ENCODE data around the gene GMDS. TPM values are rescaled to one million over a fixed set of nuclear protein-coding genes. Genes with fewer than 3 reads are reported as not detected.

GMDS gene
- total and polyA plus RNA-seq, 2 donors (not counting 1 experiment from before 2014, with no cell fraction given) = 11.5 to 16.4 TPM

DNA sequence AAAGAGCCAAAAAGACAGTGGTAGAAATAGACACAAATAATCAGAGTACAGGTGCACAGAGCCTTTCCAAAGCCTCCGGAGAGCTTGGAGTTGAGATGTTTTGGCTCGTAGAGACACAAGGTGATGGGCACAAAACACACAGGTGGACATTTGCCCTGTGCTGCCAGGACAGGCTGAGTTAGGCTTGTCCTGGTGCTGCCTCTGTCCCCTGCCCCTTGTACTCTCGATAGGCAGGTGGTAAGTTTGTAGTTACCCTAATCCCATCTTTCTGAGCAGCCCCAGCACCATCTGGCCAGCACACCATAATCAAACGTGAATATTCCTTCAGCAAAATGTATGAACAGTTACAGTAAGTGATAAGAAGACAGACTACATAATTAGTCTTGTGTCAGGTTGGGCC is 540.2 kb downstream of the GMDS start:
- Mint-ChIP-seq H3K4me3 (no peak overlapping the region), H3K9me3 (ENCODE audit: insufficient read depth) (no peaks in the 10 kb centered on the region)
- no peaks in the 10 kb centered on the region for H3K79me2 ChIP-seq (ENCODE audit: control insufficient read depth, insufficient read depth, low read length)

DNA sequence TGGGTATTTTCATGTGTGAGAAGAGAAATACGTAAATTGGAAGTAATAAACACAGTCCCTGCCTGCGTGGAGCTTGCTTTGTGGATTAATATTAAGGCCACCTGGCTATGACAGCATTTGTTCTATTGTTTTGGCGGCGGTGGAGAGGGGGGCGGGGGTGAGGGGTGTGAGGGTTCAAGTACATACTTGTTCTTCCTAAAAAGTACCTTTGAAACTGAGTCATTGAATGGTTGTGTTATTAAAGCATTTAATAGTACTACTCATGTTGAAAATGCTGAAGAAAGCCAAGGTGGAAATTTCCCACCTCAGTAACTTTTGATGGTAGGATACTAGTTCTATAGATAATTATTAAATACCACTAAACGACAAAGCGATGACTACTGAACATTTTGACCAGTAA is 540.7 kb downstream of the GMDS start:
- CTCF ChIA-PET = no interaction called here
- H3K27ac ChIP-seq (ENCODE audit: low read length in 2 of 2) = no peak overlapping the region
- H3K9me3 Mint-ChIP-seq (ENCODE audit: insufficient read depth) = no peaks in the 10 kb centered on the region
- WGBS (ENCODE audit: insufficient coverage) = 52% methylated on average over 2 of the region's 7 CpGs
- TF ChIP-seq EZH2 (IDR thresholded peaks at IDR 0.05; ENCODE audit: borderline replicate concordance, insufficient read depth, low read depth, low read length, poor library complexity, severe bottlenecking) = no peak
- TF ChIP-seq, protein P1, sequence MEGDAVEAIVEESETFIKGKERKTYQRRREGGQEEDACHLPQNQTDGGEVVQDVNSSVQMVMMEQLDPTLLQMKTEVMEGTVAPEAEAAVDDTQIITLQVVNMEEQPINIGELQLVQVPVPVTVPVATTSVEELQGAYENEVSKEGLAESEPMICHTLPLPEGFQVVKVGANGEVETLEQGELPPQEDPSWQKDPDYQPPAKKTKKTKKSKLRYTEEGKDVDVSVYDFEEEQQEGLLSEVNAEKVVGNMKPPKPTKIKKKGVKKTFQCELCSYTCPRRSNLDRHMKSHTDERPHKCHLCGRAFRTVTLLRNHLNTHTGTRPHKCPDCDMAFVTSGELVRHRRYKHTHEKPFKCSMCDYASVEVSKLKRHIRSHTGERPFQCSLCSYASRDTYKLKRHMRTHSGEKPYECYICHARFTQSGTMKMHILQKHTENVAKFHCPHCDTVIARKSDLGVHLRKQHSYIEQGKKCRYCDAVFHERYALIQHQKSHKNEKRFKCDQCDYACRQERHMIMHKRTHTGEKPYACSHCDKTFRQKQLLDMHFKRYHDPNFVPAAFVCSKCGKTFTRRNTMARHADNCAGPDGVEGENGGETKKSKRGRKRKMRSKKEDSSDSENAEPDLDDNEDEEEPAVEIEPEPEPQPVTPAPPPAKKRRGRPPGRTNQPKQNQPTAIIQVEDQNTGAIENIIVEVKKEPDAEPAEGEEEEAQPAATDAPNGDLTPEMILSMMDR (IDR thresholded peaks at IDR 0.05) = no peak
- no peak overlapping the region for H3K9ac ChIP-seq (ENCODE audit: low read length)
- no peak overlapping the region for H3K4me2 ChIP-seq (replicated peaks; ENCODE audit: low read depth, low read length, poor library complexity, severe bottlenecking)
- no peaks in the 10 kb centered on the region for H3K27me3 ChIP-seq (replicated peaks in 1 of 4; ENCODE audit: control extremely low read depth in 1 of 4, control insufficient read depth in 3 of 4, insufficient read depth in 4 of 4, low read length in 3 of 4)
- no peak overlapping the region for H3K27ac Mint-ChIP-seq
- no peaks in the 10 kb centered on the region for H4K20me1 ChIP-seq (ENCODE audit: control insufficient read depth, insufficient read depth, low read length, poor library complexity, severe bottlenecking)
- POLR2A ChIA-PET = no interaction called here
- no peak overlapping the region for H3K4me3 Mint-ChIP-seq
- H2AFZ ChIP-seq (ENCODE audit: insufficient read depth, low read depth, low read length, poor library complexity, severe bottlenecking) = no peak overlapping the region
- ATAC-seq (ENCODE audit: low read depth) = no peak
- intact Hi-C loops (cut with micrococcal nuclease) = no loop called here
- no peaks in the 10 kb centered on the region for H3K79me2 ChIP-seq (ENCODE audit: control insufficient read depth, insufficient read depth, low read length)
- no peaks in the 10 kb centered on the region for H3K4me1 Mint-ChIP-seq
- no peaks in the 10 kb centered on the region for H3K4me1 ChIP-seq (ENCODE audit: control insufficient read depth in 2 of 2, insufficient read depth in 2 of 2, low read length in 2 of 2)
- no peak for DNase-seq
- H3K36me3 ChIP-seq (replicated peaks in 1 of 2; ENCODE audit: control extremely low read depth in 1 of 2, control insufficient read depth in 1 of 2, extremely low read depth in 1 of 2, insufficient read depth in 2 of 2, low read length in 1 of 2) = no peaks in the 10 kb centered on the region
- no peak overlapping the region for H3K4me3 ChIP-seq (ENCODE audit: control extremely low read depth in 1 of 5, extremely low read depth in 1 of 5, insufficient read depth in 1 of 5, low read depth in 2 of 5, low read length in 4 of 5)
- H3K27me3 Mint-ChIP-seq = no peaks in the 10 kb centered on the region
- H3K9me3 ChIP-seq (ENCODE audit: control extremely low read depth in 1 of 3, control insufficient read depth in 2 of 3, insufficient read depth in 1 of 3, low read length in 2 of 3) = no peaks in the 10 kb centered on the region

More for the DNA sequence above, 540.2 kb downstream of the GMDS start:
- Histone ChIP-seq H3K4me2 (replicated peaks; ENCODE audit: low read depth, low read length, poor library complexity, severe bottlenecking) (no peak overlapping the region), H3K36me3 (replicated peaks in 1 of 2; ENCODE audit: control extremely low read depth in 1 of 2, control insufficient read depth in 1 of 2, extremely low read depth in 1 of 2, insufficient read depth in 2 of 2, low read length in 1 of 2) (no peaks in the 10 kb centered on the region), H4K20me1 (ENCODE audit: control insufficient read depth, insufficient read depth, low read length, poor library complexity, severe bottlenecking) (no peaks in the 10 kb centered on the region), H3K9ac (ENCODE audit: low read length) (no peak overlapping the region), H3K4me3 (ENCODE audit: control extremely low read depth in 1 of 5, extremely low read depth in 1 of 5, insufficient read depth in 1 of 5, low read depth in 2 of 5, low read length in 4 of 5) (no peak overlapping the region), H3K4me1 (ENCODE audit: control insufficient read depth in 2 of 2, insufficient read depth in 2 of 2, low read length in 2 of 2) (no peaks in the 10 kb centered on the region), H3K27ac (ENCODE audit: low read length in 2 of 2) (no peak overlapping the region), H3K9me3 (ENCODE audit: control extremely low read depth in 1 of 3, control insufficient read depth in 2 of 3, insufficient read depth in 1 of 3, low read length in 2 of 3) (no peaks in the 10 kb centered on the region), H2AFZ (ENCODE audit: insufficient read depth, low read depth, low read length, poor library complexity, severe bottlenecking) (no peak overlapping the region), H3K27me3 (replicated peaks in 1 of 4; ENCODE audit: control extremely low read depth in 1 of 4, control insufficient read depth in 3 of 4, insufficient read depth in 4 of 4, low read length in 3 of 4) (no peaks in the 10 kb centered on the region)
- 100% methylated on average over 3 of the region's 4 CpGs for WGBS (ENCODE audit: insufficient coverage)
- DNase-seq = no peak
- Mint-ChIP-seq H3K27ac (no peak overlapping the region), H3K27me3 (no peaks in the 10 kb centered on the region), H3K4me1 (no peaks in the 10 kb centered on the region)
- ChIA-PET CTCF (no interaction called here), POLR2A (no interaction called here)
- TF ChIP-seq, protein P1 (IDR thresholded peaks at IDR 0.05) = no peak
- no peak for TF ChIP-seq EZH2 (IDR thresholded peaks at IDR 0.05; ENCODE audit: borderline replicate concordance, insufficient read depth, low read depth, low read length, poor library complexity, severe bottlenecking)
- no peak for ATAC-seq (ENCODE audit: low read depth)
- intact Hi-C loops (cut with micrococcal nuclease) = no loop called here
